GM19351 (cell line): Measurements from ENCODE around the gene MED13.
"Not testable (repeated sequence)": the region's sequence is repeated elsewhere in the genome, so short reads cannot be mapped to it uniquely, and the experiment has no call there.

Experiments used
- ATAC-seq: cut with Tn5 transposase; IDR thresholded peaks from one replicate; pipeline ENCODE4 v1.9.1; 2021; ENCODE audit warnings: mild to moderate bottlenecking, moderate library complexity; ENCODE audit not compliant: unreplicated experiment

The MED13 gene

GRCh38 chr17:62001105-62001504 is 64.0 kb downstream of the MED13 start:
- no peak for ATAC-seq

- ATAC-seq: no peak
Observed at GRCh38 chr17:62000186-62000585, 64.9 kb downstream of the MED13 start.

- not testable (repeated sequence) for ATAC-seq
Observed at GRCh38 chr17:61998534-61998933, 66.5 kb downstream of the MED13 start.

GRCh38 chr17:61997664-61998063 is 67.4 kb downstream of the MED13 start:
- no peak for ATAC-seq

- ATAC-seq: no peak
Observed at GRCh38 chr17:61996916-61997605, 68.0 kb downstream of the MED13 start.

- no peak for ATAC-seq
Observed at GRCh38 chr17:61989509-61989908, 75.6 kb downstream of the MED13 start.

- ATAC-seq: no peak
Observed at GRCh38 chr17:61986898-61987297, 78.2 kb downstream of the MED13 start.

GRCh38 chr17:61984821-61985220 is 80.3 kb downstream of the MED13 start:
- no peak for ATAC-seq

- ATAC-seq: no peak
Observed at GRCh38 chr17:61981323-61981722, 83.8 kb downstream of the MED13 start.

- ATAC-seq: no peak
Observed at GRCh38 chr17:61980535-61980934, 84.5 kb downstream of the MED13 start.

GRCh38 chr17:61974115-61974514 is 91.0 kb downstream of the MED13 start:
- no peak for ATAC-seq

- no peak for ATAC-seq
Observed at GRCh38 chr17:61972311-61972710, 92.8 kb downstream of the MED13 start.

GRCh38 chr17:61970030-61970429 is 95.0 kb downstream of the MED13 start:
- no peak for ATAC-seq

- no peak for ATAC-seq
Observed at GRCh38 chr17:61968757-61969156, 96.3 kb downstream of the MED13 start.

GRCh38 chr17:61967729-61968128 is 97.3 kb downstream of the MED13 start:
- no peak for ATAC-seq

- ATAC-seq: no peak
Observed at GRCh38 chr17:61966191-61966590, 98.9 kb downstream of the MED13 start.

- no peak for ATAC-seq
Observed at GRCh38 chr17:61955619-61956018, 109.5 kb downstream of the MED13 start.

- ATAC-seq: no peak
Observed at GRCh38 chr17:61947367-61948078, 117.6 kb downstream of the MED13 start.

GRCh38 chr17:61946359-61946758 is 118.7 kb downstream of the MED13 start:
- no peak for ATAC-seq

GRCh38 chr17:61943117-61943516 is 122.0 kb downstream of the MED13 start:
- no peak for ATAC-seq

- ATAC-seq: no peak
Observed at GRCh38 chr17:61942085-61942484, 123.0 kb downstream of the MED13 start.

GRCh38 chr17:61928101-61928436 is 137.0 kb downstream of the MED13 start:
- peak; percentile 15 for ATAC-seq
